ENCODE results near the gene OSBPL9.

Gene OSBPL9

GRCh38 chr1:51744506-51745303 is 127.8 kb downstream of the OSBPL9 start:
- H3K9me3 ChIP-seq (ENCODE audit: control insufficient read depth, insufficient read depth, low read depth, low read length): no peaks in the 10 kb centered on the region
- H3K27ac ChIP-seq (ENCODE audit: extremely low read depth, low read depth, low read length): no peak overlapping the region
- ChIA-PET CTCF (interaction anchor here (1.0 kb wide), 1 partner anchor 10 kb away, joined by 3 read pairs; no protein-coding TSS in a partner anchor), POLR2A (no interaction called here)
- no peak overlapping the region for H3K4me3 ChIP-seq (ENCODE audit: low read depth, low read length)
- H3K4me1 ChIP-seq (ENCODE audit: control insufficient read depth, insufficient read depth, low read length): peaks cover 27% of the 10 kb centered on the region; the same call in 1 of the 2 replicates
- H3K36me3 ChIP-seq (ENCODE audit: control insufficient read depth in 2 of 2, insufficient read depth in 1 of 2, low read length in 2 of 2): peaks cover 7 to 8% of the 10 kb centered on the region in 2 experiments; a peak in 2 of 3 replicates
- no peak for TF ChIP-seq ZNF169 (tag by site-specific recombination; IDR thresholded peaks at IDR 0.05)
- TF ChIP-seq ZNF37A (tag by site-specific recombination; IDR thresholded peaks at IDR 0.05): no peak
- no peak for TF ChIP-seq ZBTB21 (tag by site-specific recombination; IDR thresholded peaks at IDR 0.05)
- TF ChIP-seq OVOL3 (tag by site-specific recombination; IDR thresholded peaks at IDR 0.05): 0 out of 2 replicates have a peak, but pooled peaks have one; percentile 30
- no peak for TF ChIP-seq ZNF473 (tag by site-specific recombination; IDR thresholded peaks at IDR 0.05)
- no peak for TF ChIP-seq ATF2 (tag by site-specific recombination; IDR thresholded peaks at IDR 0.05; ENCODE audit: low read depth)
- TF ChIP-seq ZNF654 (tag by site-specific recombination; IDR thresholded peaks at IDR 0.05; ENCODE audit: low read depth): no peak
- TF ChIP-seq ZNF513 (tag by site-specific recombination; IDR thresholded peaks at IDR 0.05): no peak
- TF ChIP-seq ZNF843 (tag by site-specific recombination; IDR thresholded peaks at IDR 0.05): peak; percentile 62; the same call in 1 of the 2 replicates
- TF ChIP-seq ZNF639 (tag by site-specific recombination; IDR thresholded peaks at IDR 0.05): no peak
- no peak for TF ChIP-seq ZNF202 (tag by site-specific recombination; IDR thresholded peaks at IDR 0.05; ENCODE audit: borderline replicate concordance)
- no peak for TF ChIP-seq GLIS2 (tag by site-specific recombination; IDR thresholded peaks at IDR 0.05)
- no peak for TF ChIP-seq ZNF48 (tag by site-specific recombination; IDR thresholded peaks at IDR 0.05)
- no peak for TF ChIP-seq ZNF114 (tag by site-specific recombination; IDR thresholded peaks at IDR 0.05)
- no peak for TF ChIP-seq ZNF24 (tag by site-specific recombination; IDR thresholded peaks at IDR 0.05)
- TF ChIP-seq ZNF624 (tag by site-specific recombination; IDR thresholded peaks at IDR 0.05): no peak
- TF ChIP-seq ZNF514 (tag by site-specific recombination; IDR thresholded peaks at IDR 0.05): no peak
- no peak for TF ChIP-seq ZNF266 (tag by site-specific recombination; IDR thresholded peaks at IDR 0.05; ENCODE audit: low read depth)
- no peak for TF ChIP-seq ZNF768 (tag by site-specific recombination; IDR thresholded peaks at IDR 0.05)
- TF ChIP-seq ZNF785 (tag by site-specific recombination; IDR thresholded peaks at IDR 0.05): no peak
- TF ChIP-seq ZNF280C (tag by site-specific recombination; IDR thresholded peaks at IDR 0.05): no peak
- TF ChIP-seq ZNF416 (tag by site-specific recombination; IDR thresholded peaks at IDR 0.05): no peak
- no peak for TF ChIP-seq GLIS1 (tag by site-specific recombination; IDR thresholded peaks at IDR 0.05)
- peak; percentile 20; the same call in 1 of the 2 replicates for TF ChIP-seq ZXDB (tag by site-specific recombination; IDR thresholded peaks at IDR 0.05)
- peak; percentile 45; the same call in 1 of the 2 replicates for TF ChIP-seq ZNF366 (tag by site-specific recombination; conservative IDR thresholded peaks at IDR 0.05)
- TF ChIP-seq ZNF132 (tag by site-specific recombination; IDR thresholded peaks at IDR 0.05; ENCODE audit: borderline replicate concordance): no peak
- TF ChIP-seq, protein P1, sequence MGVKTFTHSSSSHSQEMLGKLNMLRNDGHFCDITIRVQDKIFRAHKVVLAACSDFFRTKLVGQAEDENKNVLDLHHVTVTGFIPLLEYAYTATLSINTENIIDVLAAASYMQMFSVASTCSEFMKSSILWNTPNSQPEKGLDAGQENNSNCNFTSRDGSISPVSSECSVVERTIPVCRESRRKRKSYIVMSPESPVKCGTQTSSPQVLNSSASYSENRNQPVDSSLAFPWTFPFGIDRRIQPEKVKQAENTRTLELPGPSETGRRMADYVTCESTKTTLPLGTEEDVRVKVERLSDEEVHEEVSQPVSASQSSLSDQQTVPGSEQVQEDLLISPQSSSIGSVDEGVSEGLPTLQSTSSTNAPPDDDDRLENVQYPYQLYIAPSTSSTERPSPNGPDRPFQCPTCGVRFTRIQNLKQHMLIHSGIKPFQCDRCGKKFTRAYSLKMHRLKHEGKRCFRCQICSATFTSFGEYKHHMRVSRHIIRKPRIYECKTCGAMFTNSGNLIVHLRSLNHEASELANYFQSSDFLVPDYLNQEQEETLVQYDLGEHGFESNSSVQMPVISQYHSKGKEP (tag by site-specific recombination; IDR thresholded peaks at IDR 0.05): no peak
- TF ChIP-seq SP2 (tag by site-specific recombination; IDR thresholded peaks at IDR 0.05): no peak
- no peak for TF ChIP-seq ZBTB20 (tag by site-specific recombination; IDR thresholded peaks at IDR 0.05)
- TF ChIP-seq ZEB2 (tag by site-specific recombination; IDR thresholded peaks at IDR 0.05): 0 out of 2 replicates have a peak, but pooled peaks have one; percentile 40
- no peak for TF ChIP-seq ZNF292 (tag by site-specific recombination; IDR thresholded peaks at IDR 0.05; ENCODE audit: borderline replicate concordance, low read depth)
- TF ChIP-seq KLF9 (tag by site-specific recombination; IDR thresholded peaks at IDR 0.05; ENCODE audit: low read depth): no peak

All from HEK293 (cell line).